Cardiac fibroblast (primary cell): Measurements from ENCODE around the gene CSN1S1.
"Not testable (repeated sequence)": the region's sequence is repeated elsewhere in the genome, so short reads cannot be mapped to it uniquely, and the experiment has no call there.

Experiments
- DNase-seq, 2 donors: peaks; one replicate each; pipeline versions ENCODE4 v3.0.0 to v3.0.0-alpha.2; 2010; ENCODE audit warnings: low read depth in 2 of 2
- H3K4me3 ChIP-seq, 2 donors: replicated peaks in 1 of 2; 1 replicate in 1 of 2; 2 replicates in 1 of 2; pipeline ENCODE4 v1.5.1; 2011; ENCODE audit warnings: low read depth in 2 of 2, low read length in 2 of 2, mild to moderate bottlenecking in 2 of 2, moderate library complexity in 1 of 2
- TF ChIP-seq, protein P1 (sequence below): IDR thresholded peaks from one replicate; pipeline ENCODE4 v1.5.1; 2011; ENCODE audit warnings: low read depth, mild to moderate bottlenecking, low read length, inconsistent platforms

The CSN1S1 gene

GRCh38 chr4:69896530-69897116 is 34.2 kb upstream of the CSN1S1 start:
- DNase-seq, result peak; percentile 39 to 46
- TF ChIP-seq, protein P1, sequence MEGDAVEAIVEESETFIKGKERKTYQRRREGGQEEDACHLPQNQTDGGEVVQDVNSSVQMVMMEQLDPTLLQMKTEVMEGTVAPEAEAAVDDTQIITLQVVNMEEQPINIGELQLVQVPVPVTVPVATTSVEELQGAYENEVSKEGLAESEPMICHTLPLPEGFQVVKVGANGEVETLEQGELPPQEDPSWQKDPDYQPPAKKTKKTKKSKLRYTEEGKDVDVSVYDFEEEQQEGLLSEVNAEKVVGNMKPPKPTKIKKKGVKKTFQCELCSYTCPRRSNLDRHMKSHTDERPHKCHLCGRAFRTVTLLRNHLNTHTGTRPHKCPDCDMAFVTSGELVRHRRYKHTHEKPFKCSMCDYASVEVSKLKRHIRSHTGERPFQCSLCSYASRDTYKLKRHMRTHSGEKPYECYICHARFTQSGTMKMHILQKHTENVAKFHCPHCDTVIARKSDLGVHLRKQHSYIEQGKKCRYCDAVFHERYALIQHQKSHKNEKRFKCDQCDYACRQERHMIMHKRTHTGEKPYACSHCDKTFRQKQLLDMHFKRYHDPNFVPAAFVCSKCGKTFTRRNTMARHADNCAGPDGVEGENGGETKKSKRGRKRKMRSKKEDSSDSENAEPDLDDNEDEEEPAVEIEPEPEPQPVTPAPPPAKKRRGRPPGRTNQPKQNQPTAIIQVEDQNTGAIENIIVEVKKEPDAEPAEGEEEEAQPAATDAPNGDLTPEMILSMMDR, result peak; percentile 43
- H3K4me3 ChIP-seq, result no peak overlapping the region

- TF ChIP-seq, protein P1, result no peak
- DNase-seq, result peak; percentile 30 to 51
- H3K4me3 ChIP-seq, result no peak overlapping the region
Measured at GRCh38 chr4:69907151-69907550, 23.7 kb upstream of the CSN1S1 start.

GRCh38 chr4:69909195-69909594 is 21.7 kb upstream of the CSN1S1 start:
- DNase-seq, result no peak
- TF ChIP-seq, protein P1, result no peak

GRCh38 chr4:69910016-69910782 is 20.7 kb upstream of the CSN1S1 start:
- no peak overlapping the region for H3K4me3 ChIP-seq
- TF ChIP-seq, protein P1, result no peak
- peak; percentile 80 to 81 for DNase-seq

More at GRCh38 chr4:69909195-69909594, 21.7 kb upstream of the CSN1S1 start:
- no peak overlapping the region for H3K4me3 ChIP-seq

DNA sequence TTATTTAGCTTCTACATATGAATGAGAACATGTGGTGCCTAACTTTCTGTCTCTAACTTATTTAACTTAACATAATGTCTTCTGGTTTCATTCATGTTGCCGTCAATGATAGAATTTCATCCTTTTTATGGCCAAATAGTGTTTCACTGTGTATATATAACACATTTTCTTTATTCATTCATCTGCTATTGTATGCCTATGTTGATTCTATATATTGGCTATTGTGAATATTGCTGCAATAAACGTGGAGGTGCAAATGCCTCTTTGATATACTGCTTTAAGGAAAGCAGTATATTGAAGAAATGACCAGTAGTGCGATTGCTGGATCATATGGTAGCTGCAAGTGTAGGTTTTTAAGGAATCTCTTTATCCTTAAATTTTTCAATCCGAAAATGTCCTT is 10.0 kb upstream of the CSN1S1 start:
- H3K4me3 ChIP-seq, result no peak overlapping the region
- TF ChIP-seq, protein P1, result no peak
- DNase-seq, result no peak

GRCh38 chr4:69923782-69924410 is 7.0 kb upstream of the CSN1S1 start:
- not testable (repeated sequence) for H3K4me3 ChIP-seq, DNase-seq

- no peak for DNase-seq
- H3K4me3 ChIP-seq, result no peak overlapping the region
- TF ChIP-seq, protein P1, result no peak
Measured at GRCh38 chr4:69934150-69934549, 3.3 kb downstream of the CSN1S1 start.
